HCT116 (cell line): Measurements from ENCODE around the gene PPM1A.

ENCODE experiments used
- ATF3 ChIP-seq: IDR thresholded peaks from 2 replicates; pipeline ENCODE4 v1.6.1; 2012
- CTCF ChIP-seq, 3 experiments: fragments of 200-600 bp in 1 of 3; sonication (generic) in 1 of 3; IDR thresholded peaks in 2 of 3; conservative IDR thresholded peaks in 1 of 3; 2 replicates each; pipeline ENCODE4 v1.5.1; 2012 to 2017; ENCODE audit warnings: low read depth in 2 of 3, low read length in 2 of 3, antibody characterized with exemption in 1 of 3, borderline replicate concordance in 1 of 3, control low read depth in 1 of 3, mild to moderate bottlenecking in 1 of 3, mixed read lengths in 1 of 3, mixed run types in 1 of 3, moderate library complexity in 1 of 3; ENCODE audit not compliant: insufficient read depth in 1 of 3
- EGR1 ChIP-seq: IDR thresholded peaks from 2 replicates; pipeline ENCODE4 v1.6.1; 2012; ENCODE audit warnings: low read depth
- ELF1 ChIP-seq: IDR thresholded peaks from 2 replicates; pipeline ENCODE4 v1.6.1; 2012; ENCODE audit warnings: low read depth, borderline replicate concordance
- EZH2 ChIP-seq: fragments of 200-600 bp; sonication (generic); IDR thresholded peaks from 2 replicates; pipeline ENCODE4 v1.6.1; 2017; ENCODE audit warnings: antibody characterized with exemption, mixed run types
- MAX ChIP-seq: IDR thresholded peaks from 2 replicates; pipeline ENCODE4 v1.6.1; 2012
- POLR2A ChIP-seq: IDR thresholded peaks from 2 replicates; pipeline ENCODE4 v1.7.0; 2011; ENCODE audit warnings: borderline replicate concordance; ENCODE audit not compliant: insufficient read depth, insufficient read length; ENCODE audit errors: extremely low read depth
- POLR2AphosphoS5 ChIP-seq: IDR thresholded peaks from 2 replicates; pipeline ENCODE4 v1.6.1; 2011; ENCODE audit warnings: mild to moderate bottlenecking, low read depth, low read length, moderate library complexity
- SP1 ChIP-seq: IDR thresholded peaks from 2 replicates; pipeline ENCODE4 v1.6.1; 2012; ENCODE audit warnings: low read depth
- TCF7L2 ChIP-seq: IDR thresholded peaks from 2 replicates; pipeline ENCODE4 v1.7.0; 2011; ENCODE audit warnings: borderline replicate concordance, inconsistent platforms; ENCODE audit not compliant: insufficient read depth, insufficient read length; ENCODE audit errors: extremely low read depth
- YY1 ChIP-seq: IDR thresholded peaks from 2 replicates; pipeline ENCODE4 v1.6.1; 2011; ENCODE audit warnings: low read length, low read depth, moderate library complexity, mild to moderate bottlenecking; ENCODE audit not compliant: insufficient replicate concordance; ENCODE audit errors: extremely low read depth
- ZFX ChIP-seq: fragments of 450-650 bp; IDR thresholded peaks from 2 replicates; pipeline ENCODE4 v1.6.1; 2017
- ZNF274 ChIP-seq: fragments of 200-500 bp; sonication (Bioruptor generic); IDR thresholded peaks from 2 replicates; pipeline ENCODE4 v1.6.1; 2014; ENCODE audit warnings: mild to moderate bottlenecking, low read depth, low read length, inconsistent platforms

GRCh38 chr14:60304509-60304908 is 55.5 kb downstream of the PPM1A start:
- TF ChIP-seq CTCF (IDR thresholded peaks at IDR 0.05 in 2 of 3, conservative IDR thresholded peaks at IDR 0.05 in 1 of 3; ENCODE audit: borderline replicate concordance in 1 of 3, insufficient read depth in 1 of 3, low read depth in 2 of 3, low read length in 2 of 3) (no peak), POLR2A (no peak), ATF3 (no peak), POLR2AphosphoS5 (no peak), ELF1 (no peak), ZFX (no peak), EGR1 (no peak), ZNF274 (no peak), EZH2 (no peak), TCF7L2 (no peak), MAX (no peak), SP1 (no peak), YY1 (no peak)
